NCI-H82 treated with DMSO at 0.1 percent for 48 hours (cell line): ENCODE data around the gene BRINP3.

ENCODE experiments used
- DNase-seq: peaks from one replicate; lab custom pipeline; 2025; ENCODE audit not compliant: unreplicated experiment; lab: John Stamatoyannopoulos, UW

BRINP3 gene

GRCh38 chr1:190193508-190194115 is 284.1 kb downstream of the BRINP3 start:
- DNase-seq, result peak; percentile 51

- DNase-seq, result no peak
Observed at GRCh38 chr1:190192627-190193026, 285.0 kb downstream of the BRINP3 start.

- no peak for DNase-seq
Observed at GRCh38 chr1:190183588-190183987, 294.1 kb downstream of the BRINP3 start.

GRCh38 chr1:190179817-190180216 is 297.8 kb downstream of the BRINP3 start:
- DNase-seq, result no peak

DNA sequence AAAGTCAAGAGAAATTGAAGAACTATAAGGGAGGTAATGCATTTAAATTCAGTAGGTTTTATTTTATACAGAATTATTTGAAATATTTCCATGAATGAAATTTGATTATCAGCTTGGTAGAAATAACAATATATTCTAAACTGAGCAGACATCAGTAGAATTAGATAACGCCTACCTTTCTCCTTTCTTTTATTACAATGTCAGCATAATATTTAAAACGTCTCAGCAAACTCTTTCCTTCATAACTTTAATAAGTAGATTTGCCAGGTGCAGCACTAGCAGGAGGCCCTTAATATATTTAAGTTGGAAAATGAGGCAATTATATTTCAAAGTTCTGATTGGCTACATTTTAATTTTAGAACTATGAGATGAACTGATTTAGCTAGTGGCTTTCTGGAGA is 298.8 kb downstream of the BRINP3 start:
- DNase-seq, result no peak

- no peak for DNase-seq
Observed at GRCh38 chr1:190177555-190177954, 300.1 kb downstream of the BRINP3 start.

DNA sequence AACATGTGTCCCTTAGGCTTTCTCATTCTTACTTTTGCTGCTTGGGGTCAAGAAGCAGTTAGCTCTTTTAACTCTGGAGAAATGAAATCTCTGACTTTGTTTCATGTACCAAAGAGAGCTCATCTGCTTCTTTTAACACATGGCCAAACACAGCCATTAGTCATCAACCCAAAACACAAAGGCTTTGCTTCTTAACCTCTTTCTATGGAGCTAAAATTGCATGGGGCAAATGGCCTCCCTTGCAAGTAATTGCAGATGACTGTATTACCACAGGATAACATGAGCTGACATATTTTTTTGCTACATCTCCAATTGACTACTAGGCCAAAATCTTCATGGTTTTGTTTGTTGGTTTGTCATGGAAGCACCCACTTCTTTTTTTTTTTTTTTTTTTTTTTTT is 300.9 kb downstream of the BRINP3 start:
- no peak for DNase-seq

GRCh38 chr1:190175320-190175719 is 302.3 kb downstream of the BRINP3 start:
- DNase-seq, result no peak

DNA sequence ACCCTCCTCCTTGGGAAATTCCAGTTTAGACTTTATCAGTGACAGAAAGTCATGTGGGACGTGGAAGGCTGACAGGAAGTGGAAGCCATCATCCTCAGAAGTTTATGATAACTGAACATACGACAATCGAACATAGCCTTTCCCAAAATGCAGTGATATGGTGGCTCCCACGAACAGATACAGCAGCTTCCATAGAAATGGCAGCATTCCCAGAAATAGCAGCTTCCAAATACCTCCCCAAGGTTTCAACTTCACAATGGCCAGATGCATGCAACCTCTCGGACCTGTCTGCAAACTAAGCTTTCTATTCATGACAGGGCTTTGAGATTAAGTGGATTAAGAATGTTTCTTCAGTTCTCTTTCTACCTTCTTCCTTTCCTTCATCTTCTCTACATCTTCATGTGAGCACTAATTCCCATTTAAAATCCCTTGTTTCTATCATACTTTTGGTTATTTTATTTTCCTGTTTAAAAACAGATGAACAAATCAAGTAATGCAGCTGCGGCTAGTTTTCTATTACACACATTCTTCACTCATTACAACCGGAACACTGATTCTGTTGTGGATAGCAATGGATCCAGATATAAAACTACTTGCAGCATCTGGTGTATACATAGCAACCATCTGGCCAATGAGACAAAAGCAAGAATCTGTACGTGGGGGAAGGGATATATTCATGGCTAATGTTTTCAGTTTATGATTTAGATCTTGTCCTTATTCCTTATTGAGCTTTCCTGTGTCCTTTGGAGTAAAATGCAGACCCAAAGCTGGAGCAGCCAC is 304.8 kb downstream of the BRINP3 start:
- peak; percentile 36 for DNase-seq

DNA sequence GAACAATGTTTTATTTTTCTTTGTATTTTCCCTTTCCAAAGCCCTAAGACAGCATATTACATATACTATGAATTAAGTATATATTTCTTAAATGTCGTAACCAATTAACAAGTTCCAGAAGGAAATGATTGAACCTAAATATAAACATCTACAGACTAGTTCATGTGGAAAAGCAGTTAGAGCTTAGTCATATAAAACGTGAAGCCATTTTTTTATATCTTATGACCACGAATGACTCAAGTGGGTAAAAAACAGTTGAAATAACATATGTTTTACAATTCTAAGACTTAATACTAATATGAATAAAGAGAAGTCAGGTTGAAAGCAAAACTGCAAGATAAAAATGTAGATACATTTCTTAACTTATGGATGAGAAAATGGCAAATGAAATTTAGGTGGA is 307.3 kb downstream of the BRINP3 start:
- DNase-seq, result no peak

DNA sequence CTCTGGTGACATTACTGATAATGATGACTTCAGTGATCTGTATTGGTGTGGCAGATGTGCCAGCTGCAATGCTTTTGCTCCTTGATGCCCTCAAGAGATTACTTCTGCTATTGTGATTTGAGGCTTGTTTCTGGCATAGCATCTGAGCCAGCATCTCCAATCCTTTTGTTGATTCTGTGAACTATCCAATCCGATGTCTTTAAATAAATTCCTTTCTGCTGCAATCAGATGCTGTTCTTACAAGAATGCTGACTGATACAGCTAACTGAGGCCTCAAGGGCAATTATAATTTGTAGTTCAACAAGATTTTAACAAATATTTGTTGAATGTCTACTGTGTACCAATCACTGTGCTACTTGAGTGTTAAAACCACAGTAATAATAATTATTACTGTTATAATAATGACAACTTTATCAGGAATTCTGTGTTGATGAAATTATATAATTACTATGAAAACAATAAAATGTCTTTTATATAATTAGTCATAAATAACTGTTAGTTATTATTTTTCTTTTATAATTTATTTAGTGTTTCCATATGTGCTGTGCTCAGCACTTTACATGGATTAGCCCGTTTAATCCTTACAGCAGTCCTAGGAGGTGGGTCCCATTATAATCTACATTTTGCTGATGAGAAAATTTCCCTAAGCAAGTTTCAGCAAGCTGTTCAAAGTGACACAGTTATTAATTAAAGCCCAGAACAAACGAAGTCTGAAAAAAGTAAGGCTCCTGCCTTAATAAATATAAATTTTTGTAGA is 308.2 kb downstream of the BRINP3 start:
- peak; percentile 58 for DNase-seq

- no peak for DNase-seq
Observed at GRCh38 chr1:190168893-190169280, 308.8 kb downstream of the BRINP3 start.

DNA sequence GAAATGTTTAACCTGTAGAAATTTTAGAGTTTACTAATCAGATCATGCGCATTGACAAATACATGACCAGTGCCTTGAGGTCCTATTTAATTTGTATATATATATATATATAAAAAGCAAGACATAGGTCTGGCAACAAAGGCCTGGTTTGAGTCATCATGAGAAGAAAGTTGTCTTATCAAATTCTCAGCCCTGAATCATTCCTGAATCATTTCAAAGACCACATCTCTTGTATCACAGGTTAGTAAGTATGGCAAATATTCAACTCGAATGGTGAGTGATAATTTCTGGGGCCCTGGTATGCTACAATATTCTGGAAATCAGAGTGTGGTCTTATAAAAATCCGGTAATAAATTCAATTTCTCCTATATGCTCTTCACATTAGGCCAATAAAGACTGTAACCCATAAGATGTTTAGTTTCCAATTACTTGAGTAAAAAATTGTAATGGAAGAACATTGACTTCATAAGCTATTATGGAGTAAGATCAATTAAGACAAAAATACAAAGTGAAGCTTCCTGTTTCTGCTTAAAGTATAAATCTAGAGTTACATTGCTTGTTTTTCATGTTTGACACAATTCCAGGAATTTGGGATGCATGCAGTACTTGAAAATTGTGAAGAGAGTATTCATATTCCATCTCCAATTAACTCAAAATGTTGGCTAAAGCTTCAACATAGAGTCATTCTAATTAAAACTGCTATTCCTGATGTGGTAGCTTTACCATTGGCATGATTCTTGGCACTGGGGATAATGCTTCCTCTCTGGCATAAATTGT is 309.4 kb downstream of the BRINP3 start:
- no peak for DNase-seq

GRCh38 chr1:190159146-190159545 is 318.5 kb downstream of the BRINP3 start:
- no peak for DNase-seq

DNA sequence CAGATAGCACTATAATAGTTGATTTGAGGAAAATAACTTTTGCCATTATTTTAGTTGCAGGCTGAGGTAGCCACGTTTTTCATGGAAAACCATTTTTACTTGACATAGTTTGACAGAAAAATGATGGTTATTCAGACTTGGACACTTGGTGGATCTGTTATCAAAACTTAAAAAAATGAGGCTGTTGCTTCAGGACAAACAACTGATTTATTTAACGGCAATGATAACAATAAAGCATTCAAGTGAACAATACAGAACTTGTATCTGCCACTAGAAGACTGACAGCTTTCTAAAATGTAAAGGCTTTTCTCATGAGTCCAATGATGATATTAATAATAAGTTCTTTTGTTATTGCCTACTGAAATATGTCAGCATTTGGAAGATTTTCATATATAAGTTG is 322.9 kb downstream of the BRINP3 start:
- no peak for DNase-seq

GRCh38 chr1:190147616-190148015 is 330.0 kb downstream of the BRINP3 start:
- DNase-seq, result no peak

GRCh38 chr1:190144650-190145049 is 333.0 kb downstream of the BRINP3 start:
- DNase-seq, result no peak

GRCh38 chr1:190140644-190141043 is 337.0 kb downstream of the BRINP3 start:
- no peak for DNase-seq

DNA sequence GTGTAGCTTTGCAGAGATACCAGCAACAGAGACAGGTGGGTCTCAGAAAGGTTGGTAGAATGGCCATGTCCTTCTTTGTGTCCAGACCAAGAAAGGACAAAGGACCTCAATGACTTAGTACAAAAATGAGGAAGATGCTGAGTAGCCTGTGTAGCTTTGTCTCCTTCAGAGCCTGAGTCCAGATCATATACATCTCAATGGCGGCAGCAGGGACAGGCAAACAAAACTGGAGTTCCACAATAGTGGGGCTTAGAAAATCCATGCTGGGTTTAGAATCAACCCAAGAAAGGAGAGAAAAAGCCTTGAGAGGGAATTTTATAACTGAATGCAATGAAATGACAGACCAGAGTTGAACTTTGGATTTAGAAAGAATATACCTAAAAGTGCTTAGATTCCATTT is 339.0 kb downstream of the BRINP3 start:
- DNase-seq, result no peak

GRCh38 chr1:190138266-190138665 is 339.4 kb downstream of the BRINP3 start:
- no peak for DNase-seq

- DNase-seq, result no peak
Observed at GRCh38 chr1:190129366-190129765, 348.3 kb downstream of the BRINP3 start.
